Anterior cingulate cortex (tissue), 58 donors: ENCODE results near the gene AFAP1L2.

Experiments used
- DNase-seq, 58 donors: peaks; one replicate each; lab custom pipeline; 2025; lab: John Stamatoyannopoulos, UW

Gene AFAP1L2, protein sequence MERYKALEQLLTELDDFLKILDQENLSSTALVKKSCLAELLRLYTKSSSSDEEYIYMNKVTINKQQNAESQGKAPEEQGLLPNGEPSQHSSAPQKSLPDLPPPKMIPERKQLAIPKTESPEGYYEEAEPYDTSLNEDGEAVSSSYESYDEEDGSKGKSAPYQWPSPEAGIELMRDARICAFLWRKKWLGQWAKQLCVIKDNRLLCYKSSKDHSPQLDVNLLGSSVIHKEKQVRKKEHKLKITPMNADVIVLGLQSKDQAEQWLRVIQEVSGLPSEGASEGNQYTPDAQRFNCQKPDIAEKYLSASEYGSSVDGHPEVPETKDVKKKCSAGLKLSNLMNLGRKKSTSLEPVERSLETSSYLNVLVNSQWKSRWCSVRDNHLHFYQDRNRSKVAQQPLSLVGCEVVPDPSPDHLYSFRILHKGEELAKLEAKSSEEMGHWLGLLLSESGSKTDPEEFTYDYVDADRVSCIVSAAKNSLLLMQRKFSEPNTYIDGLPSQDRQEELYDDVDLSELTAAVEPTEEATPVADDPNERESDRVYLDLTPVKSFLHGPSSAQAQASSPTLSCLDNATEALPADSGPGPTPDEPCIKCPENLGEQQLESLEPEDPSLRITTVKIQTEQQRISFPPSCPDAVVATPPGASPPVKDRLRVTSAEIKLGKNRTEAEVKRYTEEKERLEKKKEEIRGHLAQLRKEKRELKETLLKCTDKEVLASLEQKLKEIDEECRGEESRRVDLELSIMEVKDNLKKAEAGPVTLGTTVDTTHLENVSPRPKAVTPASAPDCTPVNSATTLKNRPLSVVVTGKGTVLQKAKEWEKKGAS

GRCh38 chr10:114404171-114405010 is at the start of gene AFAP1L2:
TSS of gene AFAP1L2 (minus strand) at chr10:114404502. CDS start at chr10:114404455, 47 bp downstream.
- DNase-seq: peak in 3 of 58 donors; percentile 5 to 16 (median 16)

- DNase-seq: no peak
These were observed 49.3 kb upstream of the AFAP1L2 start for GRCh38 chr10:114453576-114453975.

GRCh38 chr10:114448897-114449296 is 44.6 kb upstream of the AFAP1L2 start:
- DNase-seq: no peak

GRCh38 chr10:114445332-114445731 is 41.0 kb upstream of the AFAP1L2 start:
- no peak for DNase-seq

DNA sequence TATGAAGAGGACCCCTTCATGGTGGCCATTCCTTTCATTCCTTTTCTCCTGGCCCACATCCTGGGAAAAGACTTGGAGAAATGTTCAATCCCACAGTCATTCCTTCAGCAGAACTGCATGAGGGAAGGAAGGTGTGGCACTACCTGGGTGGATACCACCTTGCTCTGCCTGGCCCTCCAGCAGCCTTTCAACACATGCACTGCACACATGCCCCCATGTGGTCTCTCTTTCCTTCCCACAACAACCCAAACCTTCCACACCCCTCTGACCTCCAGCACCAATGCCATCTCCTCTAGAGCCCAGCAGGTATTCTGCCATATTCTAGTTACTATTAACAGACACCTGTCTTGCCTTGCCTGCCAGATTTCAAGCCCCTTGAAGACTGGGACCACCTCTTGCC is 40.5 kb upstream of the AFAP1L2 start:
- no peak for DNase-seq

DNA sequence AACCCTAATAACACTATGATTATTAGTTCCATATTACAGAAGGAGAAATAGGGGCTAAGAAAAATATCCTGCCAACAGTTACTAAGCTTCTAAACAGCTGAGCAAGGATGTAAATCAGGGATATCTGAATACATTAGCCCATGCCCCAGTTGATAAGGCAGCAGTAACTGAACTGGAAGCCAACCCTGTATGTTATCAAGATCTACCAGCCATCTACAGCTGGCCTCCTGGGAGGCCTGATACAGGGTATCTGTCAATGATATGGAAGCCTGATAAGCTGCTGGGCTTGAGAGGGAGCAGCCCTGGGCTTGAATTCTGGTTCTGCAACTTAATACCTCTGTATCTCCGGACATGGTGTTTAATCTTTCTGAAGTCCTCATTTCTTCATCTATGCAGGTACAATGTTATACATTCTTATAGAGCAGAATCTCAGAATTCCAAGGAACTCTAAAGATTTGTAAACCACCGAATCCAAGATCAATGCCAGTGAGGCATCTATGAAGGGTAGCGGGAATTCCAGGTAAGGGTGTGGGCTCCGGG is 37.9 kb upstream of the AFAP1L2 start:
- DNase-seq: no peak

DNA sequence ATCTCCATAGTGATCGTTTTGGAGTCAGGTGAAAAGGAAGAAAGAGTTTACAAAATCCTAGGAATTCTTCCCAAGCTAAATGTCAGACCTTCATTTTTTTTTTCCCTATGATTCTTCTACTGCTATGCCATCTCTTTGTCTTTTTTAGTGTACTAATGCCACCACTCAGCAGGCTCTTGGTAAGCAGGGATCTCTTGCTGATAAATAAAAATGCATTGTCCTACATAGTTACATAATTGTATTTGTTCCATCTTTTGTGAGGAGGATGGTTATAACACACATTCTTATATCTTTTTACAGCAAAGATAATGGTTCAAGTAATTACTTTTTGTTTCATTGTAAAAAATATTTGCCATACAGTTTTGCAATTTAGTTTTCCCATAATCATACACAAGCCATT is 36.8 kb upstream of the AFAP1L2 start:
- DNase-seq: no peak

- DNase-seq: no peak
These were observed 33.4 kb upstream of the AFAP1L2 start for GRCh38 chr10:114437473-114438292.

- DNase-seq: no peak
These were observed 32.6 kb upstream of the AFAP1L2 start for GRCh38 chr10:114436941-114437340.

GRCh38 chr10:114432566-114433093 is 28.3 kb upstream of the AFAP1L2 start:
- no peak for DNase-seq

DNA sequence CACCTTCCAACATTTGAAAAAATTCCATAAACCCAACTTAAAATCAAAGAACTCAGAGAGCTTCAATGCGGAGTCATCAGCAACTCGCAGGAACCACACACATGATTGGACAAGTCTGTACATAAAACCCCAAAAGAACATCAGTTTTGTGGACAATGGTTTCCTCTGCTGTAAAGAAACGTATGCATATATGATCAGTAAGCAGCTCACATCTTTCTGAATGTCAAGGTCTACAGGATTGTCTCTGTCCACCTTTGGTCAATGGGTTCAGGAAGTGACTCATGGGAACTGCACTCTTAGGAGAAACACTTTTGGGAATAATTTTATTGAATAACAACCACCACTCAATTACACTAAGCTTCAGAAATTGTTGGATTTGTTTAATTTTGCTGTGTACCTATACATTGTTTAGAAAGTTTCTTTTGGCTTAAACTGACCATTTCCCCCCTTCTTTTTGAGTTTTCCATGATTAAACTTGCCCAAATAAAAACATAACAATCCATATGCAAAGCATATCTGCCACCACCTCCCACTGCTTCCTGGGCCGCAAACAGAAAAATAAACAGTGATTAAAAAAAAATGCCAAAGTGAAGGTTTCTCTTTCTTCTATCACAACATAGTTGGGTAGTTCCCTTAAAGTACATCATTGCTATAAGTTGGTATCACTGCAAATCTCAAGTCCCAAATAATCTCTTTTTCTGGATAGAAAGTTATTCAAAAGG is 27.3 kb upstream of the AFAP1L2 start:
- no peak for DNase-seq

GRCh38 chr10:114430688-114431413 is 26.5 kb upstream of the AFAP1L2 start:
- no peak for DNase-seq

- no peak for DNase-seq
These were observed 25.5 kb upstream of the AFAP1L2 start for GRCh38 chr10:114429581-114430335.

- no peak for DNase-seq
These were observed 23.0 kb upstream of the AFAP1L2 start for GRCh38 chr10:114427124-114427852.

- DNase-seq: no peak
These were observed 22.2 kb upstream of the AFAP1L2 start for GRCh38 chr10:114426476-114426875.

GRCh38 chr10:114420811-114421485 is 16.6 kb upstream of the AFAP1L2 start:
- DNase-seq: no peak
